ENCODE results near the gene STAT1. TPM values are rescaled to one million over a fixed set of nuclear protein-coding genes. Genes with fewer than 3 reads are reported as not detected.
A peak's percentile ranks its signal among the peaks of the same experiment; 100 is the strongest.

The STAT1 gene
- total RNA-seq, 1 donor from 2014 or later: 51.0 TPM

DNA sequence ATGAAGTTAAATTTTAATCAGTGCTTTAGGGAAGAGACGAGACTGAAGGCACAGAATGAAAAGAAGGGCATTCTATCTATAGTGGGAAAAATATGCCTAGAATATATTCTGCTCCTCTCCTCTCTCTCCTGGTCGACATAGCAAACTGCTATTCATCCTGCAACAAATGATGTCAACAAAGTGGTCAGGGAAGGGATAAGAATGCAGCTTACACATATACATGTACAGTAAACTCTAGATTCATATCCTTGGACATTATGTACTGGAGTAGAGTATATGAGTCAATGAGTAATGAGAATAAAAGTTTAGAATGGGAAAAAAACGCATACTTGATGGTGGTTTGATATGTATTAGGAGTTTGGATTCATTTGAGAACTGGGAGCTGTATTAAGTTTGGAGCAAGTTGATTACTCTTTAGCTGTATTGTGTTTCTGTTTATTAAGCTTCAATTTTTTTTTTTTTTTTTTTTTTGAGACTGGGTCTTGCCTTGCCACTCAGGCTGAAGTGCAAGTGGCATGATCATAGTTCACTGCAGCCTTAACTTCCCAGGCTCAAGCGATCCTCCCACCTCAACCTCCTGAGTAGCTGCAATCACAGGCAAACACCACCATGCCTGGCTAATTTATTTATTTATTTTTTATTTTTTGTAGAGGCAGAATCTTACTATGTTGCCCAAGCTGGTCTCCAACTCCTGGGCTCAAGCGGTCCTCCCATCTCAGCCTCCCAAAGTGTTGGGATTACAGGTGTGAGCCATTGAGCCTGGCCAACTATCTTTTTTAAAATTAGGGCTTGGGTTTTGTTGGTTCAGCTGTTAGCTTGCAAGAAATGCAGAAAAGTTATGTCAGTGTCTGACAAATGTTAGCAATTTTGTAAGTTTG lies 53.8 kb downstream of the STAT1 start:
- ATAC-seq: no peak

DNA sequence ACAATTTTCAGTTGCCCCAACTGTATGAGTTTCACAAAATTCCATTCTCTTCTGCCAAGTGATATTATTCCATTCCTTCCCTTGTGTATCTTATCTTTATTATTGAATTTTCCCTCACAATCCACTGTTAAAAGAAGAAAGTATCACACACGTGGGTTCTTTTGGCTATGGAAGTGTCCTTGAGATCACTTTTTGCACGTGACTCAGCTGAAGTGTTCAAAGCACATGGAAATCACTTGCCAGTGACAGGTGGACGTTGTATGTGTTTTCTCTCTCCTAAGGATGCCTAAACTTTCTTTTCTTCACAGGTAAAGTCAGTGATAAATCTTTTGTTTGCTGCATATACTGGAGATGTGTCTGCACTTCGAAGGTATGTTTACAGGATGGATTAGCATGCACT lies 60.7 kb downstream of the STAT1 start:
- ATAC-seq: no peak

- no peak for ATAC-seq
These were observed 63.4 kb downstream of the STAT1 start for GRCh38 chr2:190950566-190950991.

- peak; percentile 17 for ATAC-seq
These were observed 65.3 kb downstream of the STAT1 start for GRCh38 chr2:190948671-190949070.

GRCh38 chr2:190947711-190948251 lies 66.2 kb downstream of the STAT1 start:
- peak; percentile 59 for ATAC-seq

- ATAC-seq: no peak
These were observed 66.8 kb downstream of the STAT1 start for GRCh38 chr2:190947141-190947540.

DNA sequence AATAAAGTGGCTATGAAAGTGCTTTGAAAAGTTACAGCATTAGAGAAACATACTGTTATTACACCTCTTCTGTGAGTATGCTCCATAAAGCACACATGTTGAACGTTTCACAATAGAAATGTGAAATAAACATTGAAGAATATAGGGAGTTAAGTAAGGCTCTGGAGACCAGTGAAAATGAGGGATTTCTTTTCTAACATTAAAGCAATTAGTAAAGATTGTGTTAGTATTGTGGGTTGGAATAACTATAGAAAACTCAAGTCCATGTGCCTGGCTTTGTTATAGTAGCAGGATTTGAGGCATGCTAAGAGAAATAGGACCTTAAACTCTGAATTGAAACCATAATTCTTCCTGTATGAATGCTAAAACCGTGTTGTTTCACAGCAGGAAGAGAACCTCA lies 70.3 kb downstream of the STAT1 start:
- no peak for ATAC-seq

DNA sequence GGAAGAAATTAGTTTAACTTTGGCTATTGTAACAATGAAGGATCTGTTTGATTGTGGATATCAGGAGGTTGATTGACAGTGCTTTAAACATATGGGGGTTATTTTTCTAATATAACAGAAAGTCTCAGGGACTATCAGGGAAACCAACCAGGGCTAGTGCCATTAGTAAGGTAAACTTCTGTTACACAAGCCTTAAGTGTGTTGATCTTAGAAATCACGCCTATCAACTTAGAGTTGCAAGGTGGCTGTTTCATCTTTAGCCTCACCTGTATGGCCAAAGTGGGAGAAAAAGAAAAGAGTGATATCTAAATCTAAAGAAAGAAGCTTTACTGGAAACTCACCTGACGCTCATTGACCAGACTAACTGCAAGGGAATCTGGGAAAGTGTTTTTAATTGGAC lies 71.3 kb downstream of the STAT1 start:
- ATAC-seq: no peak

GRCh38 chr2:190941571-190941970 lies 72.4 kb downstream of the STAT1 start:
- ATAC-seq: no peak

- ATAC-seq: no peak
These were observed 73.5 kb downstream of the STAT1 start for GRCh38 chr2:190940454-190940853.

GRCh38 chr2:190938771-190939335 lies 75.1 kb downstream of the STAT1 start:
- no peak for ATAC-seq

GRCh38 chr2:190935054-190935453 lies 78.9 kb downstream of the STAT1 start:
- no peak for ATAC-seq

DNA sequence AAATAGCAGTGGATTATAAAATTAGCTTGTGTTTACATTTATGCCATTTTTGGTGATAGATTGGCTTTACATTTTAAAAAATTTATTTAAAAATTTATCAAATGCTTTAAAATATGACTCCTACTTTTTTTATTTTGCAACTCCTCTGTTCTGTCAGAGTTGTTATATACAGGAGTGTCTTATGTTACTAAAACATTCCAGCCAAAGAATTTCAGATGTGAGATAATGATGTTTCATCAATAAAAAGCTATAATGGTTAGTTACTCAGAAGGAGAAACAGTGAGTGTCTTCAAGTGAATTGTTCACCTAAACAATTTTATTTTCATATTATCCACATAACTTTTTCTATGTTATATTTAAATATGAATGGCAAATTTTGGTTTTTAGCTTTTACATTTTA lies 80.6 kb downstream of the STAT1 start:
- no peak for ATAC-seq

GRCh38 chr2:190932514-190932913 lies 81.5 kb downstream of the STAT1 start:
- ATAC-seq: no peak

DNA sequence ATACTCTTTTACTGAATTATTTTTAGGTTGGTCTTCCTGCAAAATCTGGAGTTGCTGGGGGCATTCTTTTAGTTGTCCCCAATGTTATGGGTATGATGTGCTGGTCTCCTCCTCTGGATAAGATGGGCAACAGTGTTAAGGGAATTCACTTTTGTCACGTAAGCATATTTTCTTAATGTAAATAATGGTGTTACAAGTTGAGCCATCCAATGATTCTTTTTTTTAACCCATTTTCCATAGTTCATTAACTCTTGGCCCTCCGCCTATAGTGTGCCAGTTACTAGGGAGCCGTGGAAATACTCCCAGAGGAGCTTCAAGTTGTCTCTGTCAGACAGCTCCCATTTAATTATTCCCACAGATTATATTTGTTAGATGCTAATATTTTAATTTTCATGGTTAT lies 83.6 kb downstream of the STAT1 start:
- ATAC-seq: no peak

DNA sequence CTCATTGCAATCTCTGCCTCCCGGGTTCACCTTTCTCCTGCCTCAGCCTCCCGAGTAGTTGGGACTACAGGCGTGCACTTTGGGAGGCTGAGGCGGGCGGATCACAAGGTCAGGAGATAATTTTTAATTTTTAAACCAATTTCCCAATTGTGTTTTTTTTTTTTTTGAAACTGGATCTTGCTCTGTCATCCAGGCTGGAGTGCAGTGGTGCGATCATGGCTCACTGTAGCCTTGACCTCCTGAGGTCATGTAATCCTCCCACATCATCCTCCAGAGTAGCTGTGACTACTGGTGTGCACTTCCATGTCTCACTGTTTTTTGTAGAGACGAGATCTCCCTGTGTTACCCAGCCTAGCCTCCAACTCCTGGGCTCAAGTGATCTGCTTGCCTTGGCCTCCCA lies 84.1 kb downstream of the STAT1 start:
- ATAC-seq: no peak

DNA sequence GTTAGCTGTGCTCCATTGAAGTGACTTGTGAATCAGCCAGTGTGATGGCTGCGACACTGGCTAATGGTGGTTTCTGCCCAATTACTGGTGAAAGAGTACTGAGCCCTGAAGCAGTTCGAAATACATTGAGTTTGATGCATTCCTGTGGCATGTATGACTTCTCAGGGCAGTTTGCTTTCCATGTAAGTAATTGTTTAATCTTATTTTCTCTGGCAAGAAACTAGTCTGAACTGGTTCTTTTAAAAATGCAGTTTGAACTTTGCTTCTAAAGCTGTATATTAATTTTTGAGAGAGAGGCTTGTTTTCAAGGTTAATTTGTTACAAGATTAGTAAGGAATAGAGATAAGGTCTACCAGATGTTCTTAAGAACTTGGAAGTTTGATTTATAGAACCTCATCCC lies 86.7 kb downstream of the STAT1 start:
- no peak for ATAC-seq

DNA sequence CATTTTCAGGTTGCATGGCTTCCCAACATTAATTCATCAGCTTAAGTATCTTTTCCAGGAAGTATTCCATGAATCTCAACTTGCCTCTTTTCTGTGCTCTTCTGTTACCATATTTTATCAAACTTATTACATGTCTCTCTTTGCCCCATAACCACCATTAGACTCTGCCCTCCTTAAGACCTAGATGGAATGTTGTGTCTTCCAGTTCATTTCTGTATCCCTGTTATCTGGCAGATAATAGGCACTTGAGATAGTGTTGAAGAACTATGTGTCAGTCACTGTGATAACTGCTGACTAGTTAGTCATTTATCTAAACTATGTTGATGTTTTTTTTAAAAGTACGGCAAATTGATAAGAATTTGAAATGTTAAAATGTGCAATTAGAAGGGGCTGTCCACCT lies 91.6 kb downstream of the STAT1 start:
- ATAC-seq: no peak

DNA sequence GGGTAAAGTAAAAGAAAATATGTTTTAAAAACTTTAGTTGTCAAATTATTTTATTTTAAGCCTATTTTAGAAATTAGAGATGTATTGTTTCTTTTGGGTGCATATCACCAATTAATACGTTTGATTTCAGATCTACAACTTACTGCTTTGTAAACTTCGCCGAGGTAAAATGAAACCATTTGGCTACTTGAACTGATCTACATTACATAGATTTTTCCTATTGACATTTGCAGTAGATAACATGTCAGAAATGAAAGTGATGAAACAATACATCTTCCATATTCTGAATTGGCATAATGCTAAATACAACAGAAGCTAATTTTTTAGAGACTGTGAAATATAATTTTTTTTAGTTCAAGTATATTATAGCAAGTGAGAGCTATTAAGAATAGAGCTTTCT lies 93.9 kb downstream of the STAT1 start:
- ATAC-seq: no peak

Other genes starting within 250 kb of the STAT1 start
- 25.9 TPM for gene GLS, start 133.3 kb downstream of the STAT1 start, total RNA-seq
- gene STAT4, start 136.8 kb upstream of the STAT1 start, total RNA-seq: 0.88 TPM
- 65.2 TPM for gene MYO1B, start 231.2 kb upstream of the STAT1 start, total RNA-seq

Data from esophagus mucosa (tissue), 1 donor.